Prostate gland (tissue), 2 donors: ENCODE data around the gene SEMA3F. TPM values are rescaled to one million over a fixed set of nuclear protein-coding genes. Genes with fewer than 3 reads are reported as not detected.
"Not testable (repeated sequence)": the region's sequence is repeated elsewhere in the genome, so short reads cannot be mapped to it uniquely, and the experiment has no call there.

ENCODE experiments used
- DNase-seq: peaks from one replicate; pipeline ENCODE4 v3.0.0-alpha.2; 2019; ENCODE audit warnings: low spot score
- H3K27ac ChIP-seq, 2 donors: fragments of 200-600 bp; sonication (generic); 2 replicates each; pipeline ENCODE4 v1.5.1; 2017 to 2019
- H3K27me3 ChIP-seq: fragments of 200-600 bp; sonication (generic); replicated peaks from 2 replicates; pipeline ENCODE4 v1.5.1; 2019; ENCODE audit not compliant: insufficient read depth
- H3K36me3 ChIP-seq, 2 donors: fragments of 200-600 bp; sonication (generic); 1 replicate in 1 of 2; 2 replicates in 1 of 2; pipeline versions ENCODE4 v1.5.1 to v1.8.1; 2017 to 2019
- H3K4me1 ChIP-seq: fragments of 200-600 bp; sonication (generic); replicated peaks from 2 replicates; pipeline ENCODE4 v1.5.1; 2019
- H3K4me3 ChIP-seq, 2 donors: fragments of 200-600 bp; sonication (generic); 2 replicates each; pipeline ENCODE4 v1.5.1; 2017 to 2019
- H3K9me3 ChIP-seq: fragments of 200-600 bp; sonication (generic); 2 replicates; pipeline ENCODE4 v1.5.1; 2017
- CTCF ChIP-seq, 4 experiments: fragments of 200-600 bp in 2 of 4; fragments of 450-650 bp in 2 of 4; sonication (generic) in 2 of 4; IDR thresholded peaks; 1 replicate in 3 of 4; 2 replicates in 1 of 4; pipeline ENCODE4 v1.5.1; 2016 to 2019; ENCODE audit warnings: antibody characterized with exemption in 4 of 4, mild to moderate bottlenecking in 2 of 4, moderate library complexity in 2 of 4
- POLR2A ChIP-seq: fragments of 450-650 bp; IDR thresholded peaks from one replicate; pipeline ENCODE4 v1.6.1; 2016; ENCODE audit warnings: antibody characterized with exemption, mild to moderate bottlenecking
- POLR2AphosphoS5 ChIP-seq: sonication (generic); formaldehyde crosslinking; IDR thresholded peaks from one replicate; pipeline ENCODE4 v1.6.1; 2017; ENCODE audit warnings: antibody characterized with exemption
- WGBS: methylation state at CpG from one replicate; pipeline ENCODE4 v1.1.5; 2018; 5-methylcytosine and 5-hydroxymethylcytosine counted together
- intact Hi-C: fragments of 100-400 bp; cut with DNase I; formaldehyde crosslinking; loops from one replicate; pipeline ENCODE4 v1.14.2; 2022
- total RNA-seq, 2 donors: library from RNA; depleted of rRNA; stranded (reverse); fragments of >200 nt; gene quantifications; one replicate each; pipeline ENCODE4 v1.1.0, GENCODE V29; 2016

Gene SEMA3F
- total RNA-seq, 2 donors from 2014 or later, result 43.3 to 71.8 TPM

GRCh38 chr3:50224639-50225038, 69.5 kb downstream of the SEMA3F start:
- DNase-seq, result no peak
- 71% methylated on average over 5 of the region's 5 CpGs for WGBS
- H3K27me3 ChIP-seq, result no peaks in the 10 kb centered on the region
- H3K4me3 ChIP-seq, result no peak overlapping the region
- H3K9me3 ChIP-seq, result no peaks in the 10 kb centered on the region
- TF ChIP-seq POLR2AphosphoS5 (no peak), POLR2A (no peak), CTCF (IDR thresholded peaks at IDR 0.05) (no peak)
- intact Hi-C loops, result no loop called here
- no peaks in the 10 kb centered on the region for H3K4me1 ChIP-seq
- no peak overlapping the region for H3K27ac ChIP-seq
- H3K36me3 ChIP-seq, result no peaks in the 10 kb centered on the region

GRCh38 chr3:50226888-50227389, 71.8 kb downstream of the SEMA3F start:
- Histone ChIP-seq H3K9me3 (no peaks in the 10 kb centered on the region), H3K4me1 (no peaks in the 10 kb centered on the region), H3K27me3 (no peaks in the 10 kb centered on the region), H3K4me3 (peak overlapping the region; percentile 44 to 54), H3K36me3 (no peaks in the 10 kb centered on the region), H3K27ac (peak overlapping the region; percentile 55 to 73)
- WGBS, result under 1% methylated on average over 40 of the region's 40 CpGs
- intact Hi-C loops, result loop anchor here (1.0 kb wide), 3 partner anchors 19 to 46 kb away; no protein-coding TSS in a partner anchor
- TF ChIP-seq POLR2AphosphoS5 (no peak), POLR2A (peak; percentile 6), CTCF (IDR thresholded peaks at IDR 0.05) (no peak)
- peak; percentile 35 for DNase-seq

- peak overlapping the region; percentile 44 to 54 for H3K4me3 ChIP-seq
- no peaks in the 10 kb centered on the region for H3K4me1 ChIP-seq
- 2% methylated on average over 43 of the region's 51 CpGs for WGBS
- peak; percentile 93 for DNase-seq
- peak overlapping the region; percentile 61 to 73 for H3K27ac ChIP-seq
- H3K36me3 ChIP-seq, result no peaks in the 10 kb centered on the region
- intact Hi-C loops, result loop anchor here (1.0 kb wide), 1 partner anchor 19 kb away; no protein-coding TSS in a partner anchor
- no peaks in the 10 kb centered on the region for H3K9me3 ChIP-seq
- H3K27me3 ChIP-seq, result no peaks in the 10 kb centered on the region
- TF ChIP-seq CTCF (IDR thresholded peaks at IDR 0.05) (peak; percentile 86 to 98 (median 94)), POLR2AphosphoS5 (peak; percentile 91), POLR2A (peak; percentile 65)
Observed at GRCh38 chr3:50227390-50228183, 72.5 kb downstream of the SEMA3F start.

GRCh38 chr3:50228184-50228763, 73.2 kb downstream of the SEMA3F start:
- H3K36me3 ChIP-seq, intact Hi-C loops, H3K9me3 ChIP-seq, H3K27me3 ChIP-seq, DNase-seq, H3K4me1 ChIP-seq: not testable (repeated sequence)
- peak overlapping the region; percentile 61 to 73 for H3K27ac ChIP-seq
- WGBS, result 23% methylated on average over 15 of the region's 15 CpGs
- peak overlapping the region; percentile 44 to 54 for H3K4me3 ChIP-seq

GRCh38 chr3:50229490-50229889, 74.4 kb downstream of the SEMA3F start:
- H3K27me3 ChIP-seq, result no peaks in the 10 kb centered on the region
- TF ChIP-seq POLR2AphosphoS5, result no peak
- no peak for TF ChIP-seq CTCF (IDR thresholded peaks at IDR 0.05)
- TF ChIP-seq POLR2A, result no peak
- H3K36me3 ChIP-seq, result no peaks in the 10 kb centered on the region
- no peak overlapping the region for H3K4me3 ChIP-seq
- DNase-seq, result no peak
- intact Hi-C loops, result no loop called here
- no peaks in the 10 kb centered on the region for H3K4me1 ChIP-seq
- 86% methylated on average over 3 of the region's 3 CpGs for WGBS
- no peak overlapping the region for H3K27ac ChIP-seq
- no peaks in the 10 kb centered on the region for H3K9me3 ChIP-seq
